GM12872 (cell line): ENCODE measurements around the gene TPSG1.
"Not testable (repeated sequence)": the region's sequence is repeated elsewhere in the genome, so short reads cannot be mapped to it uniquely, and the experiment has no call there.

Source experiments
- TF ChIP-seq, protein P1 (sequence below): IDR thresholded peaks from 3 replicates; pipeline ENCODE4 v1.5.1; 2011; ENCODE audit warnings: low read depth, mild to moderate bottlenecking, low read length, moderate library complexity; ENCODE audit not compliant: insufficient read depth

Gene TPSG1

DNA sequence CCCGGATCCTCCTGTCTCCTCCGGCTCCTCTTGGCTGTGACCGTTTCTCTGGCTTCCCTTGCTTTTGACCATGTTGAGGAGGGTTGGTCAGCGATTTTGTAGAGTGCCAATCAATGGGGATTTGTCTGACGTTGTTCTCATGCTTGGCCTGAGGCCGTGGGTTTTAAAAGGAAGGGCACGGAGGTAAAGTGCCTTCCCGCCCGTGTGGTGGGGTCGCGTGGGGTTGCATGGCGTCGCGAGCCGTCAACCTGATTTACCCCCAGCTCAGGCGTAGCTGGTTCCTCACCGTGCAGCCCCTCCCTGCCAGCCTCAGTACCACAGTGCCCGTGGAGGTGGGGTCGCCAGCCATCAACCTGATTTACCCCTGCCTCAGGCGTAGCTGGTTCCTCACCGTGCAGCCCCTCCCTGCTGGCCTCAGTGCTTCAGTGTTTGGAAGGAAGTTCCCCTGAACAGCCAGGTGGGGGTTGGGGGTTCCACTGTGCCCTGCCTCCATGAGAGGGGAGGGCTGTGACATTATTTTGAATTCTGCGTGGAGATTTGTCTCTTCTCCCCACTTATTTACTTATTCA, 20.5 kb upstream of the TPSG1 start:
- TF ChIP-seq, protein P1, sequence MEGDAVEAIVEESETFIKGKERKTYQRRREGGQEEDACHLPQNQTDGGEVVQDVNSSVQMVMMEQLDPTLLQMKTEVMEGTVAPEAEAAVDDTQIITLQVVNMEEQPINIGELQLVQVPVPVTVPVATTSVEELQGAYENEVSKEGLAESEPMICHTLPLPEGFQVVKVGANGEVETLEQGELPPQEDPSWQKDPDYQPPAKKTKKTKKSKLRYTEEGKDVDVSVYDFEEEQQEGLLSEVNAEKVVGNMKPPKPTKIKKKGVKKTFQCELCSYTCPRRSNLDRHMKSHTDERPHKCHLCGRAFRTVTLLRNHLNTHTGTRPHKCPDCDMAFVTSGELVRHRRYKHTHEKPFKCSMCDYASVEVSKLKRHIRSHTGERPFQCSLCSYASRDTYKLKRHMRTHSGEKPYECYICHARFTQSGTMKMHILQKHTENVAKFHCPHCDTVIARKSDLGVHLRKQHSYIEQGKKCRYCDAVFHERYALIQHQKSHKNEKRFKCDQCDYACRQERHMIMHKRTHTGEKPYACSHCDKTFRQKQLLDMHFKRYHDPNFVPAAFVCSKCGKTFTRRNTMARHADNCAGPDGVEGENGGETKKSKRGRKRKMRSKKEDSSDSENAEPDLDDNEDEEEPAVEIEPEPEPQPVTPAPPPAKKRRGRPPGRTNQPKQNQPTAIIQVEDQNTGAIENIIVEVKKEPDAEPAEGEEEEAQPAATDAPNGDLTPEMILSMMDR = no peak

DNA sequence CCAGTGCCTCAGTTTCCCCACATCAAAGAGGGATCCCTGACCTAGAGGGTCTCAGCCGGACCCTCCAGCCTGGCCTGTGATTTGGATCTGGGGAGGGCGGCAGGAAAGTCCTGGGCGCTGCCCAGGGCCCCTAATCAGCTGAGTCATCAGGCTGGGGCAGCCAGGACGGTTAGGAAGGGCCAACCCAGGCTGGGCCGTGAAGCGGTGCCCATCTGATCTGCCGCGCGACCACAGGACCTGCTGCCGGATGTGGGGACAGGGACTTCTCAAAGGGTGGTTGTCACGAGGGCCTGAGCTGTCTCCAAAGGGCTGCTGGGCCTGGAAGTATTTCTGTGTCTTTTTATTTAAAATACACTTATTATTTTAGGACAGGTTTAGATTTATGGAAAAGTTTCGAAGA, 19.8 kb upstream of the TPSG1 start:
- TF ChIP-seq, protein P1 = no peak

DNA sequence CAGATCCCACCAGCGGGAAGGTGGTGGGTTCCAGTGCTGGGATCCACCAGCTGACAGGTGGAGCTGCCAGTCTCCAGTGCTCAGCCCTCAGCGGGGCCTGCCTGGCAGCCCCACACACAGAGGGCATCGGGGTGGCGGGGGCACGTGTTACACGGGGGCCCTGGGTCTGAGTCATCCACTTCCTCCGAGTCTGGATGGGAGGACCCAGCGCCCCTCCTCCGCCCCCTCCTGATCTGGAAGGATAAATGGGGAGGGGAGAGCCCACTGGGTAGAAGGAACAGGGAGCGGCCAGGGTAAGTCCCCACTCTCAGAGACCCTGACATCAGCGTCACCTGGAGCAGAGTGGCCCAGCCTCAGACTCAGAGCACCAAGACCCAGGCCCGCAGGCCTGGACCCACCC, 15.4 kb upstream of the TPSG1 start, which contains the start of gene TPSAB1:
Gene TPSAB1 (plus strand): TSS at position 270 of the 400 bp plus-strand sequence. CDS start 234 bp downstream, outside the sequence.
- TF ChIP-seq, protein P1 = not testable (repeated sequence)

DNA sequence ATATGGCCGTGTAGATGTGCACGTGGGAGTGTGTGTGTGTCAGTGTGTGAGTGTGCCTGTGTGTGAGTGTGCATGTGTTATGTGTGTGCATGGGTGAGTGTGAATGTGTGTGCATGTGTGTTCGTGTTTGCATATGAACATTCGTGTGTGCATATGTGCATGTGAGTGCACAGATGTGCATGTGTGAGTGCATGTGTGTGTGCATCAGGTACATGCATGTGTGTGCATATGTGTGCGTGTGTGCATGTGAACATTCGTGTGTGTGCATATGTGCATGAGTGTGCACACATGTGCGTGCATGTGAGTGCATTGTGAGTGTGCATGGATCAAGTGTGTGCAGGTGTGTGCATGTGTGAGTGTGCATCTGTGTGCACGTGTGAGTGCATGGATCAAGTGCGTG, 12.9 kb upstream of the TPSG1 start:
- TF ChIP-seq, protein P1 = no peak

DNA sequence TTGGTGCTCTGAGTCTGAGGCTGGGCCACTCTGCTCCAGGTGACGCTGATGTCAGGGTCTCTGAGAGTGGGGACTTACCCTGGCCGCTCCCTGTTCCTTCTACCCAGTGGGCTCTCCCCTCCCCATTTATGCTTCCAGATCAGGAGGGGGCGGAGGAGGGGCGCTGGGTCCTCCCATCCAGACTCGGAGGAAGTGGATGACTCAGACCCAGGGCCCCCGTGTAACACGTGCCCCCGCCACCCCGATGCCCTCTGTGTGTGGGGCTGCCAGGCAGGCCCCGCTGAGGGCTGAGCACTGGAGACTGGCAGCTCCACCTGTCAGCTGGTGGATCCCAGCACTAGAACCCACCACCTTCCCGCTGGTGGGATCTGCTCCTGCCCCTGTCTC, 5.0 kb upstream of the TPSG1 start, which contains the start of gene TPSB2:
Gene TPSB2 (minus strand): TSS at position 101 of the 387 bp plus-strand sequence. CDS start 233 bp downstream, outside the sequence.
- TF ChIP-seq, protein P1 = not testable (repeated sequence)

DNA sequence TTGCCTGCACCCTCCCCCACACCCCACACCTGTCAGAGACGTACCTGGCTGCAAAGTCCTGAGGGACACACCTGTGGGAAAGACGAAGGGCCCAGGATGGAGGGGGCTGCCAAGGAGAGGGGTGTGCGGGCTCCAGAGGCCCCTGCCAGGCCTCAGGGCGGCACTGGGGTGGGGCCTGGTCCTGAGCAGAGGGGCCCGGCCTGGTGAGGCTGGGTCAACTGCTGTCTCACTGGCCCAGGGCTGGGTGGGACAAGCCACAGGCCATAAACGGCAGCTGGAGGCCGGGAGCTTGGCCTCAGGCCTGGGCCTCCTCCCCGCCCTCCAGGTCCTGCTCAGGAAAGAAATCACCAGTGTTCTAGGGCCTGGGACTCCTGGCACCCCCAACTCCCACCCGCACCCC, 510 bp downstream of the TPSG1 start:
- TF ChIP-seq, protein P1 = no peak

DNA sequence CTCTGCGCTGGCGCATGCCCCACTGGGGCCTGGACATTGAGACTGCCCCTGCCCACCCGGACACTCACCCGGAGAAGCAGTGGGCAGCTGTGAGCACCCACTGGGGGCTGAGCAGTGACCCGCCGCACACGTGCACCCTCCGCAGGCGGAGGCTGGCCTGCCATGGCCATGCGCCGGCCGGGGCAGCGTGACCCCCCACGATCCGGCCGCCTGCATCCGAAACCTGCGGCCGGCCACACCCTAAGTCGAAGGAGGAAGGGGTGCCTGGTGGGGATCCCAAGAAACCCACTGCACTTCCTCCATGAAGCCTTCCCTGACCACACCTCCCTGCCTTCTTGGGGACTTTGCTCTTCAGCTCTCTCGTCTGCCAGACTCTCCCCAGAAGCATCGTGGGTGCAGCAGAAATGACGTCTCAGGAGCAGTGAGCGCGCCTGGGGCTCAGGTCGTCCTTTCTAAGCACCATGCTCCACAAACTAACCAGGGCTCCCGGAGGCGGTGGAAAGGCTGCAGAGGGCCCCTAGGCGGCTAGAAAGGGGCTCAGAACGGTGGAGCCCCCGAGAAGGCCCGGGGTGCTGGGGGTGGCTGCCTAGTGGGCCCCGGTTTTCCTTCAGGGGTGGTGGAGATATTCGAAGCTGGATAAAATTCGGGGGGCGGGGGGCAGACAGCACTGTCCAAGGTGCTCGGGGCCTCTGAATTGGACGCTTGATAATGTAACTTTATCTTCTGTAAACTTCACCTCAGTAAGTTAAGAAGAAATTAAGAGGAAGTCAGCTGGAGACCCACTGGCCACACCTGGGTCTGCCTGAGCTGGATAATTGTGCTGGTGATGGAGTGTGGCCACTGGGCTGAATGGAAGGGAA, 1.5 kb downstream of the TPSG1 start:
- TF ChIP-seq, protein P1 = no peak
